Measurements from ENCODE around the gene SHISAL1.

SHISAL1 gene

GRCh38 chr22:44207173-44207980 lies 105.4 kb downstream of the SHISAL1 start:
- H3K4me3 Mint-ChIP-seq = no peak overlapping the region
- peak overlapping the region; percentile 61 for H3K27ac Mint-ChIP-seq
- peaks cover 20% of the 10 kb centered on the region for H3K9me3 Mint-ChIP-seq
- H3K36me3 Mint-ChIP-seq (ENCODE audit: low read depth) = peaks cover 33% of the 10 kb centered on the region
- peaks cover 13% of the 10 kb centered on the region for H3K4me1 Mint-ChIP-seq (ENCODE audit: low read depth)
- H3K27me3 Mint-ChIP-seq = no peaks in the 10 kb centered on the region

- Mint-ChIP-seq H3K4me1 (ENCODE audit: low read depth) (peaks cover 13% of the 10 kb centered on the region), H3K27ac (peak overlapping the region; percentile 49)
Observed at GRCh38 chr22:44206696-44207095, 106.1 kb downstream of the SHISAL1 start.

GRCh38 chr22:44206330-44206645 lies 106.5 kb downstream of the SHISAL1 start:
- Mint-ChIP-seq H3K9me3 (peaks cover 18% of the 10 kb centered on the region), H3K27me3 (no peaks in the 10 kb centered on the region), H3K36me3 (ENCODE audit: low read depth) (peaks cover 35% of the 10 kb centered on the region), H3K4me1 (ENCODE audit: low read depth) (peaks cover 13% of the 10 kb centered on the region), H3K27ac (no peak overlapping the region), H3K4me3 (no peak overlapping the region)

More at GRCh38 chr22:44206696-44207095, 106.1 kb downstream of the SHISAL1 start:
- H3K9me3 Mint-ChIP-seq = peaks cover 20% of the 10 kb centered on the region
- peaks cover 39% of the 10 kb centered on the region for H3K36me3 Mint-ChIP-seq (ENCODE audit: low read depth)
- no peaks in the 10 kb centered on the region for H3K27me3 Mint-ChIP-seq
- no peak overlapping the region for H3K4me3 Mint-ChIP-seq

- peaks cover 15% of the 10 kb centered on the region for H3K9me3 Mint-ChIP-seq
- H3K4me3 Mint-ChIP-seq = no peak overlapping the region
- no peak overlapping the region for H3K27ac Mint-ChIP-seq
- no peaks in the 10 kb centered on the region for H3K27me3 Mint-ChIP-seq
- H3K36me3 Mint-ChIP-seq (ENCODE audit: low read depth) = peaks cover 30% of the 10 kb centered on the region
- H3K4me1 Mint-ChIP-seq (ENCODE audit: low read depth) = peaks cover 13% of the 10 kb centered on the region
Observed at GRCh38 chr22:44205516-44206329, 107.0 kb downstream of the SHISAL1 start.

- Mint-ChIP-seq H3K9me3 (peaks cover 11% of the 10 kb centered on the region), H3K36me3 (ENCODE audit: low read depth) (peaks cover 26% of the 10 kb centered on the region), H3K4me1 (ENCODE audit: low read depth) (peaks cover 13% of the 10 kb centered on the region), H3K4me3 (no peak overlapping the region), H3K27ac (no peak overlapping the region), H3K27me3 (no peaks in the 10 kb centered on the region)
Observed at GRCh38 chr22:44204739-44205515, 107.8 kb downstream of the SHISAL1 start.

GRCh38 chr22:44203203-44203602 lies 109.5 kb downstream of the SHISAL1 start:
- H3K36me3 Mint-ChIP-seq (ENCODE audit: low read depth) = peaks cover 31% of the 10 kb centered on the region
- no peak overlapping the region for H3K4me3 Mint-ChIP-seq
- H3K4me1 Mint-ChIP-seq (ENCODE audit: low read depth) = peaks cover 4% of the 10 kb centered on the region
- no peaks in the 10 kb centered on the region for H3K27me3 Mint-ChIP-seq
- H3K27ac Mint-ChIP-seq = no peak overlapping the region
- no peaks in the 10 kb centered on the region for H3K9me3 Mint-ChIP-seq

- H3K9me3 Mint-ChIP-seq = no peaks in the 10 kb centered on the region
- H3K4me3 Mint-ChIP-seq = no peak overlapping the region
- H3K27me3 Mint-ChIP-seq = no peaks in the 10 kb centered on the region
- no peaks in the 10 kb centered on the region for H3K4me1 Mint-ChIP-seq (ENCODE audit: low read depth)
- no peak overlapping the region for H3K27ac Mint-ChIP-seq
- H3K36me3 Mint-ChIP-seq (ENCODE audit: low read depth) = peaks cover 35% of the 10 kb centered on the region
Observed at GRCh38 chr22:44202261-44202789, 110.4 kb downstream of the SHISAL1 start.

GRCh38 chr22:44201665-44202064 lies 111.1 kb downstream of the SHISAL1 start:
- H3K36me3 Mint-ChIP-seq (ENCODE audit: low read depth) = peaks cover 35% of the 10 kb centered on the region
- H3K27ac Mint-ChIP-seq = no peak overlapping the region
- H3K4me1 Mint-ChIP-seq (ENCODE audit: low read depth) = no peaks in the 10 kb centered on the region
- H3K27me3 Mint-ChIP-seq = no peaks in the 10 kb centered on the region
- no peaks in the 10 kb centered on the region for H3K9me3 Mint-ChIP-seq
- no peak overlapping the region for H3K4me3 Mint-ChIP-seq

GRCh38 chr22:44200855-44201550 lies 111.7 kb downstream of the SHISAL1 start:
- Mint-ChIP-seq H3K9me3 (no peaks in the 10 kb centered on the region), H3K36me3 (ENCODE audit: low read depth) (peaks cover 36% of the 10 kb centered on the region), H3K27me3 (no peaks in the 10 kb centered on the region), H3K4me3 (no peak overlapping the region), H3K4me1 (ENCODE audit: low read depth) (no peaks in the 10 kb centered on the region), H3K27ac (no peak overlapping the region)

GRCh38 chr22:44200451-44200850 lies 112.3 kb downstream of the SHISAL1 start:
- H3K4me3 Mint-ChIP-seq = no peak overlapping the region
- H3K27me3 Mint-ChIP-seq = no peaks in the 10 kb centered on the region
- no peak overlapping the region for H3K27ac Mint-ChIP-seq
- H3K4me1 Mint-ChIP-seq (ENCODE audit: low read depth) = no peaks in the 10 kb centered on the region
- no peaks in the 10 kb centered on the region for H3K9me3 Mint-ChIP-seq
- peaks cover 38% of the 10 kb centered on the region for H3K36me3 Mint-ChIP-seq (ENCODE audit: low read depth)

GRCh38 chr22:44199866-44200265 lies 112.9 kb downstream of the SHISAL1 start:
- Mint-ChIP-seq H3K36me3 (ENCODE audit: low read depth) (peaks cover 39% of the 10 kb centered on the region), H3K27me3 (no peaks in the 10 kb centered on the region), H3K9me3 (no peaks in the 10 kb centered on the region), H3K27ac (no peak overlapping the region), H3K4me3 (no peak overlapping the region), H3K4me1 (ENCODE audit: low read depth) (peaks cover 3% of the 10 kb centered on the region)

- H3K4me1 Mint-ChIP-seq (ENCODE audit: low read depth) = peaks cover 10% of the 10 kb centered on the region
- H3K36me3 Mint-ChIP-seq (ENCODE audit: low read depth) = peaks cover 46% of the 10 kb centered on the region
- no peaks in the 10 kb centered on the region for H3K9me3 Mint-ChIP-seq
- no peaks in the 10 kb centered on the region for H3K27me3 Mint-ChIP-seq
- H3K27ac Mint-ChIP-seq = no peak overlapping the region
- H3K4me3 Mint-ChIP-seq = no peak overlapping the region
Observed at GRCh38 chr22:44199164-44199563, 113.6 kb downstream of the SHISAL1 start.

GRCh38 chr22:44197271-44197670 lies 115.5 kb downstream of the SHISAL1 start:
- no peak overlapping the region for H3K27ac Mint-ChIP-seq
- H3K4me1 Mint-ChIP-seq (ENCODE audit: low read depth) = peaks cover 29% of the 10 kb centered on the region
- H3K9me3 Mint-ChIP-seq = no peaks in the 10 kb centered on the region
- no peaks in the 10 kb centered on the region for H3K27me3 Mint-ChIP-seq
- H3K4me3 Mint-ChIP-seq = no peak overlapping the region
- H3K36me3 Mint-ChIP-seq (ENCODE audit: low read depth) = peaks cover 49% of the 10 kb centered on the region

GRCh38 chr22:44196731-44197131 lies 116.0 kb downstream of the SHISAL1 start:
- Mint-ChIP-seq H3K4me3 (no peak overlapping the region), H3K4me1 (ENCODE audit: low read depth) (peaks cover 33% of the 10 kb centered on the region), H3K27me3 (no peaks in the 10 kb centered on the region), H3K27ac (no peak overlapping the region), H3K9me3 (no peaks in the 10 kb centered on the region), H3K36me3 (ENCODE audit: low read depth) (peaks cover 45% of the 10 kb centered on the region)

Measured in stimulated activated naive CD8-positive, alpha-beta T cell treated with anti-CD3 and anti-CD28 coated beads, Interleukin-15, Interleukin-2, amounts not matched to agents 100 ng/mL and 50 ng/mL, for 24 hours (primary cell).